Gastrocnemius medialis (tissue), 4 donors: ENCODE data around the gene ARHGAP42. TPM values are rescaled to one million over a fixed set of nuclear protein-coding genes. Genes with fewer than 3 reads are reported as not detected.

Experiments
- ATAC-seq, 2 donors: fragments of 150-250 bp; one replicate each; pipeline ENCODE4 v1.9.1; 2016
- DNase-seq, 2 donors: peaks; one replicate each; pipeline ENCODE4 v3.0.0-alpha.2; 2019
- H3K27ac ChIP-seq, 4 donors: fragments of 200-600 bp; sonication (generic); 1 replicate in 1 of 4; 2 replicates in 3 of 4; pipeline ENCODE4 v1.5.1; 2016 to 2018; ENCODE audit warnings: mild to moderate bottlenecking in 2 of 4, moderate library complexity in 1 of 4
- H3K27me3 ChIP-seq, 3 donors: fragments of 200-600 bp; sonication (generic) in 2 of 3; 1 replicate in 1 of 3; 2 replicates in 2 of 3; pipeline versions ENCODE4 v1.5.1 to v1.6.0; 2016 to 2019; ENCODE audit warnings: mild to moderate bottlenecking in 1 of 3, moderate library complexity in 1 of 3
- H3K36me3 ChIP-seq, 2 donors: fragments of 200-600 bp; sonication (generic) in 1 of 2; one replicate each; pipeline ENCODE4 v1.5.1; 2017 to 2018
- H3K4me1 ChIP-seq, 2 donors: fragments of 200-600 bp; sonication (generic) in 1 of 2; one replicate each; pipeline ENCODE4 v1.5.1; 2016 to 2017; ENCODE audit warnings: mild to moderate bottlenecking in 2 of 2
- H3K4me3 ChIP-seq, 4 donors: fragments of 200-600 bp; sonication (generic) in 3 of 4; 1 replicate in 1 of 4; 2 replicates in 3 of 4; pipeline ENCODE4 v1.5.1; 2016 to 2019; ENCODE audit warnings: mild to moderate bottlenecking in 2 of 4
- H3K9me3 ChIP-seq, 3 donors: fragments of 200-600 bp; sonication (generic) in 2 of 3; 1 replicate in 1 of 3; 2 replicates in 2 of 3; pipeline ENCODE4 v1.5.1; 2016 to 2019
- POLR2A ChIP-seq, 2 donors: fragments of 450-650 bp; IDR thresholded peaks; one replicate each; pipeline ENCODE4 v1.6.1; 2017; ENCODE audit warnings: antibody characterized with exemption in 2 of 2, mild to moderate bottlenecking in 2 of 2, moderate library complexity in 2 of 2
- in situ Hi-C, 4 donors: fragments of 200-750 bp; cut with MboI; loops; one replicate each; pipeline versions ENCODE4 v1.15.0 to v1.8.0; 2017; ENCODE audit warnings: low sequenced_read_pairs in 4 of 4
- intact Hi-C: fragments of 100-400 bp; cut with DNase I; formaldehyde crosslinking; loops from one replicate; pipeline ENCODE4 v1.15.1; 2023; ENCODE audit warnings: low total_unique reads
- total RNA-seq, 4 donors: library from RNA; depleted of rRNA; stranded (reverse); fragments of >200 nt; gene quantifications; one replicate each; pipeline versions ENCODE4 v1.1.0 to v1.2.3, GENCODE V29; 2016
- TF ChIP-seq, protein P1 (sequence below), 5 experiments: fragments of 450-650 bp in 3 of 5; fragments of 200-600 bp in 2 of 5; sonication (generic) in 2 of 5; IDR thresholded peaks in 4 of 5; conservative IDR thresholded peaks in 1 of 5; 1 replicate in 4 of 5; 2 replicates in 1 of 5; pipeline ENCODE4 v1.5.1; 2016 to 2019; ENCODE audit warnings: antibody characterized with exemption in 5 of 5, mild to moderate bottlenecking in 3 of 5, moderate library complexity in 3 of 5

The ARHGAP42 gene
- total RNA-seq, 4 donors from 2014 or later: 6.0 to 13.9 (median 10.2) TPM

DNA sequence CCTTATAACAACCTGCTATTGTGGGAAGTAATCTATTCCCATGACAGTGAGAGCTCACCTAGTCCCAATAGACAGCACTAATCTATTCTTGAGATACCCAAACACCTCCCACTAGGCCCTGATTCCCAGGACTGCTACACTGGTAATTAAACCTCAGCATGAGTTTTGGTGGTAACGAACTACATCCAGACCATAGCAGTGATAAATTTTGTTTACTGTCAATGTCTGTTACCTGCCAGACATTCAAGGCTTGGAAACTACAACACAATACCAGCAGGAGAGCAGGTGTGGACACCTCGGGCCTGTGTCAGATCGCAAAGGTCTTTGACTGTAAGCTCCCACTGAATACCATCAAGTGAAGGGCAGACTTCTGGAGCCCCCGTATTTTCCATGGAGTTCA is 187.1 kb downstream of the ARHGAP42 start:
- H3K4me1 ChIP-seq: peaks cover 0 to 4% of the 10 kb centered on the region in 2 donors
- in situ Hi-C loops (no loop called here), intact Hi-C loops (no loop called here)
- no peaks in the 10 kb centered on the region for H3K9me3 ChIP-seq
- no peaks in the 10 kb centered on the region for H3K27me3 ChIP-seq
- TF ChIP-seq POLR2A (IDR thresholded peaks at IDR 0.05): no peak
- TF ChIP-seq, protein P1, sequence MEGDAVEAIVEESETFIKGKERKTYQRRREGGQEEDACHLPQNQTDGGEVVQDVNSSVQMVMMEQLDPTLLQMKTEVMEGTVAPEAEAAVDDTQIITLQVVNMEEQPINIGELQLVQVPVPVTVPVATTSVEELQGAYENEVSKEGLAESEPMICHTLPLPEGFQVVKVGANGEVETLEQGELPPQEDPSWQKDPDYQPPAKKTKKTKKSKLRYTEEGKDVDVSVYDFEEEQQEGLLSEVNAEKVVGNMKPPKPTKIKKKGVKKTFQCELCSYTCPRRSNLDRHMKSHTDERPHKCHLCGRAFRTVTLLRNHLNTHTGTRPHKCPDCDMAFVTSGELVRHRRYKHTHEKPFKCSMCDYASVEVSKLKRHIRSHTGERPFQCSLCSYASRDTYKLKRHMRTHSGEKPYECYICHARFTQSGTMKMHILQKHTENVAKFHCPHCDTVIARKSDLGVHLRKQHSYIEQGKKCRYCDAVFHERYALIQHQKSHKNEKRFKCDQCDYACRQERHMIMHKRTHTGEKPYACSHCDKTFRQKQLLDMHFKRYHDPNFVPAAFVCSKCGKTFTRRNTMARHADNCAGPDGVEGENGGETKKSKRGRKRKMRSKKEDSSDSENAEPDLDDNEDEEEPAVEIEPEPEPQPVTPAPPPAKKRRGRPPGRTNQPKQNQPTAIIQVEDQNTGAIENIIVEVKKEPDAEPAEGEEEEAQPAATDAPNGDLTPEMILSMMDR (IDR thresholded peaks at IDR 0.05 in 4 of 5, conservative IDR thresholded peaks at IDR 0.05 in 1 of 5): no peak
- no peaks in the 10 kb centered on the region for H3K36me3 ChIP-seq
- ATAC-seq: no peak
- H3K4me3 ChIP-seq: no peak overlapping the region
- no peak overlapping the region for H3K27ac ChIP-seq
- no peak for DNase-seq

DNA sequence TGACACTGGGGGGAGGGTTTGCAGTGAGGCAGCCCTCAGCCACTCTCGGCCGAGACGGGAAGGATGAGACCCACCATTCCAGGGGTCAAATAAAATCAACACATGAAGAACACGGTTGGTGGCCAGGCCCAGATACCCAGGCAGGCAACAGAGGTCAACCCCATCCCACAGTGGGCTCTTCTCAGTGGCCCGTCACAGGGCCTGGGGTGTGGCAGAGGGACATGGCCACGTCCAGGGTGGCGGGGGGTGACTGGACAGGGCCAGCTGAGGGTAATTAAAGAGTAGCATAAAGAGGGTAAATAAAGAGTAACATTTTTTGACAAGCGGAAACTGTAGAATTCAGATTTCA is 188.4 kb downstream of the ARHGAP42 start:
- H3K4me3 ChIP-seq: no peak overlapping the region
- H3K27ac ChIP-seq: no peak overlapping the region
- no peaks in the 10 kb centered on the region for H3K9me3 ChIP-seq
- TF ChIP-seq, protein P1 (IDR thresholded peaks at IDR 0.05 in 4 of 5, conservative IDR thresholded peaks at IDR 0.05 in 1 of 5): no peak
- TF ChIP-seq POLR2A (IDR thresholded peaks at IDR 0.05): no peak
- H3K4me1 ChIP-seq: peaks cover 0 to 4% of the 10 kb centered on the region in 2 donors
- intact Hi-C loops (no loop called here), in situ Hi-C loops (no loop called here)
- DNase-seq: no peak
- no peaks in the 10 kb centered on the region for H3K27me3 ChIP-seq
- no peaks in the 10 kb centered on the region for H3K36me3 ChIP-seq
- no peak for ATAC-seq

DNA sequence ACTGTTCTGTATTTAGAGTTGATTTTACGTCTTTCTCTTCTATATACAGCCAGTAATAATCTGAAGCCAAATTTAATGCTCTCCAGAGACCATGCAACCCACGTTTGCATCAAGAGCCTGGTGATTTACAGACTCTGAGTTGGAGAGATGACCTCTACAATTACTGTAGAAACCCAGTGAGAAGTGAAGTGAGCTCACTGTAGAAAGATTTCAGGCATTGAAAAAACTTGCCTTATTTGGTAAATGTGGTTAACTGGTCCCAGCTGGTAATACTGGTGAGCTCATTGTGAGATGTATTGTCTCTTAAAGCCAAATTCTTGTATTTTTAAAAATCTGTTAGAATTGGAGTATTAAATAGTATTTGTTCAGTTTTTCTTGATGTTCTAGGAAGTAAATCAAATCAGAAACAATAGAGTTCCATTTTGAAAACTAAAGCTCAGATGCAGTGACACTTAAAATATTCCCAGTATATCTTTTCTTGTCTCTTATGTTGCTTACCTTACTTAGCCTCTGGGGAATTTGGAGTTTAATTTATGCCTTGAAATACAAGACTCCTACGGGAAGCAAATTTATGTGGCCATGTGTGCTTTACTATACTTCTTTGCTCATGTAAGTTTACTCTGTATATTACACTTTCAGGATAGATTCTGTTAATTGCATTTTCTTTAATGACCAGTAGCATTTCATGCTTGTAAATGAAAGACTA is 189.9 kb downstream of the ARHGAP42 start:
- Histone ChIP-seq H3K4me3 (no peak overlapping the region), H3K27me3 (no peaks in the 10 kb centered on the region), H3K36me3 (no peaks in the 10 kb centered on the region), H3K9me3 (no peaks in the 10 kb centered on the region), H3K4me1 (peaks cover 0 to 4% of the 10 kb centered on the region in 2 donors), H3K27ac (peak overlapping the region in 3 of 4 donors; percentile 27 to 46 (median 35))
- in situ Hi-C loops: no loop called here
- DNase-seq: no peak
- no peak for TF ChIP-seq POLR2A (IDR thresholded peaks at IDR 0.05)
- TF ChIP-seq, protein P1 (IDR thresholded peaks at IDR 0.05 in 4 of 5, conservative IDR thresholded peaks at IDR 0.05 in 1 of 5): no peak
- intact Hi-C loops: no loop called here
- peak; percentile 47 to 58 for ATAC-seq

DNA sequence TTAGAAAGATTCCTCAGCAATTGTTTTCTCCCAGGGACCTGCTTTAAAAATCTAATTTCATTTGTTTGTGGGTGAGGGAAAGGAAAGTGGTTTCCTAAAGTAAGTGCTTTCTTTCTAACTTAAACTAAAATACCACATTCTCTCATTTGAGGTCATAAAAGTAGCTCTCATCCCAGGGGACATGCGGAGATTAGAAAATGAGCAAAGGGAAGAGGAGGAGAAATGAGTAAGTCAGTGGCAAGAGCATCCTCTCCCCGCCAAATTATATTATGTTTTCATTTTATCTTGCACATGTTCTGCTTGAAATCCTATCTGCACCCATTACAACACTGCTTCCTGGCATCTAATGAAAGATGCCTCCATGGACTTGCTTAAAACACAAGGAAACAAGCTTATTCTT is 191.4 kb downstream of the ARHGAP42 start:
- intact Hi-C loops: no loop called here
- DNase-seq: no peak
- in situ Hi-C loops: no loop called here
- H3K4me1 ChIP-seq: peaks cover 0 to 4% of the 10 kb centered on the region in 2 donors
- no peaks in the 10 kb centered on the region for H3K27me3 ChIP-seq
- TF ChIP-seq POLR2A (IDR thresholded peaks at IDR 0.05): no peak
- peak in 1 of 2 donors; percentile 45 for ATAC-seq
- H3K27ac ChIP-seq: peak overlapping the region; percentile 16 to 46 (median 44)
- no peaks in the 10 kb centered on the region for H3K9me3 ChIP-seq
- H3K4me3 ChIP-seq: no peak overlapping the region
- H3K36me3 ChIP-seq: no peaks in the 10 kb centered on the region

DNA sequence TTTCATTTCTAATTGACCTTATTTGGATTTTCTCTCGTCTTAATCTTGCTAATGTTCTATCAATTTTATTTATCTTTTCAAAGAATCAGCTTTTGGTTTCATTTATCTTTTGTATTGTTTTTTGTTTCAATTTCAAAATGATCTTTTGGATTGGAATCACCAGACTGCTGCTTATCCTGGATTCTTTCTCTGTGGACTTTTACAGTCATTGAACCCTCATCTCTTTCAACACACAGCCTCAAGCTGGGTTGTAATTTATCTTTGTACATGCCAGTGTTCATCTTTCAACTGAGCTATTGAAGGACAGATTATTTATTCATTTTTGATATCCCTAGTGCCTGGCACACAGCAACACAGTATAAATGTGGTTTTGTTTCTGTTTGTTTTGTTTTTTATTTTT is 195.9 kb downstream of the ARHGAP42 start:
- no peak for TF ChIP-seq POLR2A (IDR thresholded peaks at IDR 0.05)
- TF ChIP-seq, protein P1 (IDR thresholded peaks at IDR 0.05 in 4 of 5, conservative IDR thresholded peaks at IDR 0.05 in 1 of 5): no peak
- Histone ChIP-seq H3K4me3 (no peak overlapping the region), H3K4me1 (peaks cover 0 to 4% of the 10 kb centered on the region in 2 donors), H3K9me3 (no peaks in the 10 kb centered on the region), H3K36me3 (no peaks in the 10 kb centered on the region), H3K27me3 (no peaks in the 10 kb centered on the region), H3K27ac (no peak overlapping the region)
- intact Hi-C loops: no loop called here
- ATAC-seq (no peak), DNase-seq (no peak)
- in situ Hi-C loops: no loop called here
